ENCODE measurements around the gene ATP5PF.

Gene ATP5PF

DNA sequence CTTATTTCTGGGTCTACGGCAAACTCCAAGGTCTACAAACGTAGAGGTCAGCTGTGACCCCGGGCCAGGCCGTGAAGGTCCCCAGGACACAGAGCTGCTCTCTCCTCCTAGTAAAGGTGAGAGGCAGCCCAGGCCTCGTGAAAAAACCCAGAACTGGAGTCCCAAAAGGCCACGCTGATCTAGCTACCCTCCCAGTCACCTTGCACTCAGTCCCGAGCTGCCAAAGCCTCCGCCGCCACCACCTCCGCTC, 125 bp downstream of the ATP5PF start:
- peak overlapping the region; percentile 100 for H3K27ac Mint-ChIP-seq
- peaks cover 38% of the 10 kb centered on the region for H3K4me1 Mint-ChIP-seq
- peak overlapping the region; percentile 96 to 99 (median 97) for H3K4me3 Mint-ChIP-seq
- peaks cover 6% of the 10 kb centered on the region for H3K36me3 Mint-ChIP-seq (ENCODE audit: low read depth)
- TF ChIP-seq CTCF (IDR thresholded peaks at IDR 0.05; ENCODE audit: unreplicated experiment in 3 of 3): no peak
- H3K9me3 Mint-ChIP-seq: no peaks in the 10 kb centered on the region
- H3K27me3 Mint-ChIP-seq (ENCODE audit: low read depth): no peaks in the 10 kb centered on the region

DNA sequence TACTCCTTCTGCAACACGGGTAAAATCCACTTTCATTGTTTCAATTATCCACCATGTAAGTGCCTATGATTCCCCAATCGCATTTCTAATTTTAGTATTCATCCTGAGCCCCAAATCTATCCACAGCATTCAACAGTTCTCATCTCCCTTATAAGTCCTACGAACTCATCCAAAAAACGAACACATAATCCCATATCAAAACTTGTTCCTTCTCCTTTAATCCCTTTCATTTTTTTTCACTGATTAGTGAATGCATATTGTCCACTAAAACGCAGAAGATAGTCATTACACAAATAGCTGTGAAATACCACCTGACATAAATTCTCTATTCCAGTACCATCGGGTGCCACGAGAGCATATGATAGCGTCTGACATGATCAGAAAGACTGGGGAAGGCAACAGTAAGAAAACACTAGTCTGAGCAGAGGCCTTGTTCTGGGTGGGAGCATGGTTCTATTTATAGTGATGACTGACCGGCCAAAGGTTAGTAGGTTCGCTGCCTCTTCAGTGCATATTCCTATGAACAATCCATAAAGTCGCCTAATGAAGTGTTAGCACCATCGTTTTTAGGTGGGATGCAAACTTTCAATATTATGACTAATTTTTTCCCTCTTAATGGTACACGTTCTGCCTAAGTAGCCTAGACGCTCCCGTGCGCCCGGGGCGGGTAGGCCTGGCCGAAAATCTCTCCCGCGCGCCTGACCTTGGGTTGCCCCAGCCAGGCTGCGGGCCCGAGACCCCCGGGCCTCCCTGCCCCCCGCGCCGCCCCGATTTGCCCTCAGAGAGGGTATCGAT, 648 bp downstream of the ATP5PF start:
- no peak for TF ChIP-seq CTCF (IDR thresholded peaks at IDR 0.05; ENCODE audit: unreplicated experiment in 3 of 3)
- Mint-ChIP-seq H3K27ac (peak overlapping the region; percentile 100), H3K4me1 (peaks cover 38% of the 10 kb centered on the region), H3K4me3 (peak overlapping the region; percentile 96 to 99 (median 97)), H3K9me3 (no peaks in the 10 kb centered on the region), H3K36me3 (ENCODE audit: low read depth) (peaks cover 11% of the 10 kb centered on the region), H3K27me3 (ENCODE audit: low read depth) (no peaks in the 10 kb centered on the region)

DNA sequence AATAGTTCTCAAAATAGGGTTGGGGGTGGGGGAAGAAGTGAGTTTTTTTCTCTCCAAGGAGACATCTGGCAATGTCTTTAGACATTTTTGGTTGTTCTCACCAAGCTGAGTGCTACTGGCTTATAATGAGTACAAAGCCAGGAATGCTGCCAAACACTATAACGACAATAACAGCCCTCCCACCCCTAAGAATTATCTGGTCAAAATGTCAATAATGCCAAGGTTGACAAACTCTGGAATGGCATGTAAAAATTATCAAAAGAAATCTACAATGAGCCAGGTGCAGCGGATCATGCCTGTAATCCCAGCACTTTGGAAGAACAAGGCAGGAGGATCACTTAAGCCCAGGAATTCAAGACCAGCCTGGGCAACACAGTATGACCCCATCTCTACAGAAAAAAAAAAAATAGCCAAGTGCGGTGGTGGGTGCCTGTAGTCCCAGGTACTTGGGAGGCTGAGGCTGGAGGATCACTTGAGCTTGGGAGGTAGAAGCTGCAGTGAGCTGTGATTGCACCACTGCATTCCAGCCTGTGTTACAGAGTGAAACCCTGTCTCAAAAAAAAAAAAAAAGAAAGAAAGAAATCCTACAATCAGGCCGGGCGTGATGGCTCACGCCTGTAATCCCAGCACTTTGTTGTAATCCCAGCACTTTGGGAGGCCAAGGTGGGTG, 2.5 kb downstream of the ATP5PF start:
- H3K9me3 Mint-ChIP-seq: no peaks in the 10 kb centered on the region
- H3K36me3 Mint-ChIP-seq (ENCODE audit: low read depth): peaks cover 27% of the 10 kb centered on the region
- no peak overlapping the region for H3K27ac Mint-ChIP-seq
- peaks cover 25% of the 10 kb centered on the region for H3K4me1 Mint-ChIP-seq
- TF ChIP-seq CTCF (IDR thresholded peaks at IDR 0.05; ENCODE audit: unreplicated experiment in 3 of 3): no peak
- H3K4me3 Mint-ChIP-seq: peak overlapping the region; percentile 31 to 67 (median 33)
- no peaks in the 10 kb centered on the region for H3K27me3 Mint-ChIP-seq (ENCODE audit: low read depth)

DNA sequence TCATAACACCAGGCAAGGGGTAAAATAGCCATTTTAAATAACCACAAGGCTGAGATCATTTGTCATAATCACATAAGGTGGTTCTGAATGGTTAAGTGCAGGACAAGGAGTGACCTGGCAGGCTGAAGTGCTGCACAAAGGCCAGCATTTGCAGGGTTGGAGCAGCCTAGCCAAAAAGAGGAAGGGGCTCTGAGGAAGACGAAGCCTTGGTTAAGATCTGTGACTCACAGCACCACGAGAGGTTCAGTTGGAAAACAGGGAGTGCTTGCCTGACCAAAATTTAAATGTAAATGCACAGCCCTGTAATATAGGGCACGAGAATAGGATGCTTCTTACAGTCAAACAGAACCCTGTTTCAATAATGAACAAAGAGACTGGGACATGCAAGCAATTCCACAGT, 12.1 kb downstream of the ATP5PF start:
- H3K27me3 Mint-ChIP-seq (ENCODE audit: low read depth): no peaks in the 10 kb centered on the region
- H3K27ac Mint-ChIP-seq: no peak overlapping the region
- no peak overlapping the region for H3K4me3 Mint-ChIP-seq
- TF ChIP-seq CTCF (IDR thresholded peaks at IDR 0.05; ENCODE audit: unreplicated experiment in 3 of 3): no peak
- no peaks in the 10 kb centered on the region for H3K9me3 Mint-ChIP-seq
- H3K36me3 Mint-ChIP-seq (ENCODE audit: low read depth): peaks cover 66% of the 10 kb centered on the region
- no peaks in the 10 kb centered on the region for H3K4me1 Mint-ChIP-seq

DNA sequence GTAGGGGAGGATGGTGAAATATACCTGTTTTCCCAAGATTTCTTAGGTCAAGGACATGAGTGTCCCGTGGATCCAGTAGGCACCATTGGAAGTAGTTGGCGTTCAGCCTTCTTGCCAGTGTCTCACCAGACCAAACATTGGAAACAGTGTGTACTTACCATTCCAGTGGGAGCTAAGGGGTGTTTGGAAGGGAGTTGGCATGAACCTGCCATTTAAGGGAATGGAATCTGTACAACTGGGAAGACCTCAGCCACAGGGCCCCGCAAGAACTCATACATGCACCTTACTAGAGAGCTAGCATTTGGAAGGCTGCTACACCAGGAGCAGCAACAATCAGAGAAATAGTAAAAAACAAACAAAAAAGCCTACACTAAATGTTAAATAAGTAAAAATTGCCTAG, 12.7 kb downstream of the ATP5PF start:
- Mint-ChIP-seq H3K27ac (no peak overlapping the region), H3K4me1 (no peaks in the 10 kb centered on the region), H3K9me3 (no peaks in the 10 kb centered on the region), H3K4me3 (no peak overlapping the region), H3K27me3 (ENCODE audit: low read depth) (no peaks in the 10 kb centered on the region), H3K36me3 (ENCODE audit: low read depth) (peaks cover 59% of the 10 kb centered on the region)
- no peak for TF ChIP-seq CTCF (IDR thresholded peaks at IDR 0.05; ENCODE audit: unreplicated experiment in 3 of 3)

Data from nephron (organoid).